ENCODE measurements around the gene COL23A1. TPM values are rescaled to one million over a fixed set of nuclear protein-coding genes. Genes with fewer than 3 reads are reported as not detected.

The COL23A1 gene
- 10.7 TPM for total RNA-seq

DNA sequence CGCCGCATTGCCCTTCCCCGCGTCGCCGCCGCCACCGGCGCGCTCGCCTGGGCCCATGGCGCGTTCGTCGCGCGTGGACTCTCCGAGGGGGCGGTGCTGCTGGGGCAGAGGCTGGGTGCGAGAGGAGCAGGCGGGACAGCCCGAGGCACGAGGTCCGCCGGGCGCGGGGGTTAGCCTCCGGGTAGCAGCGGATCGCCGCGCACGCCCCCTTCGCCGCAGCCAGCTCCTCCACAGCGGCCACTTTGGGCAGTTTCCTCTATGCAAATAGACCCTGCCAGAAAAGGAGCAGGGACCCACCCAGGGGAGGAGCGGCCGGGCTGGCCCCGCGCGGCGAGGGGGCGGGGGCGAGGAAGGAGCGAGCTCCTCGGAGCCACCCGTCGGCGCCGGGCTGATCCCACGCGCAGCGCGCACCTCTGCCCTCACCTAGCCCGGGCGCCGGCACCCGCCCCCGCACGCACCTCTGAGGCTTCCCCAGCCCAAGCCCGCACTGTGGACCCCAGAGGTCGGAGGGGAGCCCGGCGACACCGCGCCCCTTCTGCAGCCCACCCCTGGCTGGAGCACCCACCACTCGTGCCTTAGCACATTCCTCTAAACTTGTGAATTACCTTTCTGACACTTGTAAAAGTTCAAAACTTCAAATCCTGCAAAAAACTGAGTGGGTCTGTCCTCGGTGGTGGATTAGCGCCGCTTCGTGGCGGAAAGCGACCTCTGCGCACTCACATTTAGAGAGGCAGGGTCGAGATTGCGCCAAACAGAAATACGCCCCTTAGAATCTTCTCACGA, at the start of gene COL23A1:
TSS of gene COL23A1 (minus strand) at position 253 of the 783 bp plus-strand sequence.
- intact Hi-C loops (cut with DNase I): loop anchor here (5.0 kb wide), 1 partner anchor 313 kb away; no protein-coding TSS in a partner anchor
- ATAC-seq (peak; percentile 53), DNase-seq (ENCODE audit: low spot score) (peak; percentile 68)

DNA sequence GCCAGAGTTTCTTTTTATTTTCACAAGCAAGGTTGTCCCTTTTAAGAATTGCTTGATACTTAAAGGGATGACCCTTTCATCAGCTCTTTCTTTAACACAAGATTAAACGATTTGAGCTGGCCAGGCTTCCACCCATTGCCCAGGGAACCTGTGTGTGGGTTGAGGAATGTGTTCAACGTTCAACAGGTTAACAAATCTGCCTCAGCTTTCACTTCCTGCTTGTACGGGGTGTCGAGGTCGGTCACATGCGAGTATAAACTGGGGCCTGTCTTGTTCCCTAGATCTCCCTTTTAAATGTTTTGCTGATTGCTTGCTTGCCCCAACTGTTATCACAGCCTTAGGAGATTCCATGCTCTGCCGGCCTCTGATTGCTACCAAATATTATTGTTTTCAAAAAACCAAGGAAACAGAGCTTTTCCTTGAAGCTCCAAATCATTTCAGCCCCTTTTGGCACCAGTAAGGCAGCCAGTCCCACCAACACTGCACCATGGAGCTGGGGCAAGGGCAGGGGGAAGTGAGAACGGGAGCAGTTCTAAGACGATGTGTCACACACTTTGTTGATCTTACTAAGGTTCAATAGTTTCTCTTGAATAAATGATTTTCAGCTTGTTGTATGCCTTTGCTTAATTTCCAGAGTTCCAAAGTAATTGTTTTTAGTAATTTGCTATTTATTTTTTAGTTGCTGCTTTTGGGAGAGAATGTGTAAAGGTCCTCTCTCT, 47.3 kb upstream of the COL23A1 start:
- no peak for ATAC-seq
- intact Hi-C loops (cut with DNase I): no loop called here
- no peak for DNase-seq (ENCODE audit: low spot score)

DNA sequence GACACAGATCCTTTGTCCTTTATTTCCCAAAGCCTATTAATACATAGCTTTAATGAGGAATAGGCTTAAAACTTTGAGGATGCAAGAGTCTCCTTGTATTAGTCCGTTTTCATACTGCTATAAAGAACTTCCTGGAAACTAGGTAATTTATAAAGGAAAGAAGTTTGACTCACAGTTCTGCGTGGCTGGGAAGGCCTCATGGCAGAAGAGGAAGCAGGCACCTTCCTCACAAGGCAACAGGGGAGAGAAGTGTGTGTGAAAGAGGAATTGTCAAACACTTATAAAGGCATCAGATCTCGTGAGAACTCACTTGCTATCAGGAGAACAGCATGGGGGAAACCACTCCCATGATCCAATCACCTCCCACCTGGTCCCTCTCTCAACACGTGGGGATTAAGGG, 42.1 kb upstream of the COL23A1 start:
- intact Hi-C loops (cut with DNase I): no loop called here
- no peak for ATAC-seq

DNA sequence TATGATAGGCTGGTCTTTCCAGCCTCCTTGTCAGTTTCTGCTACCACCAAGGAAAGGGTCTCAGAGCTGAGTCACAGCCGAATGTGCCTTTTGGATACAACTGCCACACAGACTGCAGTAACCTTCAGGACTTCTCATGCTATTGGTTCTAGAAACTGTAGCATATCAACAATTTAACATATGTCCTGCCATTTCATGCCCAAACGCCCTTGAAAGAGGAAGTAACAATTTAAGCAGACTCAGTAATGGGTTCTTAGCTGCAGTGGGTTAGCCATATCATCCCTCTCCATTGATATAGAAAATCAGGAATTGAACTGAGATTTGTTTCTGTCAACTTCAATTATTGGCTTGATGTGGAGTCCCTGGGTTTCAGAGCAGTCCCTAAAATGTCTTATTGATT, 40.8 kb upstream of the COL23A1 start:
- intact Hi-C loops (cut with DNase I): no loop called here
- DNase-seq (ENCODE audit: low spot score): no peak
- ATAC-seq: no peak

More for the DNA sequence above, 42.1 kb upstream of the COL23A1 start:
- DNase-seq (ENCODE audit: low spot score): no peak

DNA sequence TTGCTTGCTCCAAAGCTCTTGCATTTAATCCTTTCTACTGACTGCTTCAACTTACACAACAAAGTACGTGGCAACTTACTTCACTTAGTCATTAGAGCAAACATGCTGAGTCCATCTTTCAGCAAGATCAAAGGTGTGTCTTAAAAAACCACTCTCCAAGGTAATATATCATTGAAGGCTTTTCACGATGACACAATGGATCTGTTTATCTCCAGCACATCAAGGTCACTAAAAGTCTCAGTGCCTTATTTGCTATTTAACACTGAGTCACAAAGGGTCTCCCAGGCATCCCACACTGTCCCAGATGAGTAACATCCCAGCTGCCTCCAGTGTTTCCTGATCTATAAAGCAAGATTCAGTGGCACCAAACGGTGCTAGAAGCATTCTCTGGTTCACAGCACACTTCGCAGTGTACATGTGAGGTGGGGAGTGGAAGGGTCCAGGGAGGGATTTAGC, 40.3 kb upstream of the COL23A1 start:
- ATAC-seq (no peak), DNase-seq (ENCODE audit: low spot score) (no peak)
- intact Hi-C loops (cut with DNase I): no loop called here

DNA sequence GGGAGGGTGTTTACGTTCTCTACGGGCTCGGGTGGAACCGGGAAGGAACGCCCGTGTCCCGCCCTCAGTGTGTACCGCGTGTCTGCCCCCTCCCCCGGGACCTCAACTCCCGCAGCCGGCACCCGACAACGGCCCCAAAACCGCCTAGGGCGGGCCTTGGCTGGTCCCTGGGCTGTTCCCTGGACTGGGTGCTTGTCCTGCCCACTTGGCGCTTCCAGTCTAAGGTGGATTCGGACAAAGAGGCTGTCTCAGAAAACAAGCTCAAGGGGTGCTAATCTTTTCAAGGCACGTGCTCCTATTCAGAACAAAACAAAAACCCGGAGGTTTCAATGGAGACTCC, 37.0 kb upstream of the COL23A1 start:
- ATAC-seq (no peak), DNase-seq (ENCODE audit: low spot score) (no peak)
- intact Hi-C loops (cut with DNase I): no loop called here

DNA sequence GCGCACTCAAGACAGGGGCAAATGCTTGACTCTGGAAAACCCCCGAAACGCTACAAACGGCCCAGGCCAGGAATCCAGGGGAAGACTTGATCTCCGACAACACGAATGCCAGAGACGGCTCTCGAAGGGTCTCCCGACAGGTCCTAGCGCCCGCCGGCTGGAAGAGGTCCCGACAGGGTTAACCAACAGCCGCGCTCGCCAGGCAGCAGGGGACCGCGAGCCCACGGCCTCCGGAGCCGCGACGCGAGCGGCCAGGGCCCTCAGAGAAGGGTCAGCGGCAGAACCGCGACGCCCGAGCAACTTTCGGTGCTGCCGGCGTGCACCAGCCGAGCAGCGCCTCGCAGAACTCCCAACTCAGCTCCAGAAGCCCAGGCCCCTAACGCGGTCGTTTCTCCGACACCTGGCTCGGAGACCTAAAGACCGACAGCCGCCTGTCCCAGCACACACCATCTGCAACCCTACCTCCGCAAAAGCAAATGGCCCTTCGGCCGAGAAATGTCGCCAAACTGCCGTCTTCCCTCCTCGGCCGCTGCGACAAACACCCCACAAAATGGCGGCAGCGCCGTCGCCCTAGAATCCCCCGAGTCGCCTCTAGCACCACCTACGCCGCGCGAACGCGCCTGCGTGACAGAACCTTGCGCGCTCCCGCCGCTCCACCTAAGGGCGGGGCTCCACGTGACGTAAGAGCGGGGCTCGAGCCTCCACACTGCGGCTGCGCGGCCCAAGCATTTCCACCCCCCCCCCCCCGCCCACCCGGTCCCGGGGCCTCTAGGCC, 36.5 kb upstream of the COL23A1 start, which contains the start of gene CLK4:
TSS of gene CLK4 (minus strand) at position 567 of the 775 bp plus-strand sequence. CDS start 3,634 bp downstream, outside the sequence.
- intact Hi-C loops (cut with DNase I): no loop called here
- peak; percentile 98 for DNase-seq (ENCODE audit: low spot score)
- peak; percentile 99 for ATAC-seq

DNA sequence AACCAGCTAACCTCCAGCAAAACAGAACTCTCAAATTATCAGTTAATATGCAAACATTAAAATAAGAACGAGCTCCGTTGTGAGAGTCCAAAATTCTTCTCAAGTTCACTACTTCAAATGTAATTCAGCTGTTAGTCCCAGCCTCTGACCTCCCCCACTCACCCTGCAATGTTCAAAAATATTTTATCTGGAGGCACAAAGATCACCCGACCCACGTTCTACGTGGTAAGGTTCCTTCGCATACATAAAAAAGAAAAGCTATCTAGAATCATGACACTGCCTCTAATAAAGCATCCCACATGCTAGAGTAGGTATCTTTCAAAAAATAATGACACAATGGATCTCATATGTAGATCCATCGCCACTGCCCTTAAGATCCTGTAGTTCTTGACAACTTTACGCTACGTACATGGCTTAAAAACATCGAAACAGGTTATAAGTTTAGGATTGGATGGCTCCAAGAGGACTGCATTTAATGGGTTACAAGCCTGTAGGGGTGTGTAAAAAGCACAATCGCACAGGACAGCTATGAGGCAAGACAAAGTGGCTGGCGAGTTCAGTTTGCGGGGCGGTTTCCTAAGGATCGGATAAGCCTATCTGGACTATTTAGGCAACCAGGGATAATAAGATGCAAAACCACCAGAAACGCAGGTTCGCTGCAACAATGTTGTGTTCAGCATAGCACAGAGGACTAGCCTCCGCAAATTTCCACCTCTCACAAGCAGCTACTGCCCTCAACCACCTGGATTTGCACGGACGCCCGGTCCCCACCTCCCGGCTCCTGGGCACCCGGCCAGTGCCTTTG, 35.7 kb upstream of the COL23A1 start:
- no peak for DNase-seq (ENCODE audit: low spot score)
- intact Hi-C loops (cut with DNase I): no loop called here
- ATAC-seq: peak; percentile 37

DNA sequence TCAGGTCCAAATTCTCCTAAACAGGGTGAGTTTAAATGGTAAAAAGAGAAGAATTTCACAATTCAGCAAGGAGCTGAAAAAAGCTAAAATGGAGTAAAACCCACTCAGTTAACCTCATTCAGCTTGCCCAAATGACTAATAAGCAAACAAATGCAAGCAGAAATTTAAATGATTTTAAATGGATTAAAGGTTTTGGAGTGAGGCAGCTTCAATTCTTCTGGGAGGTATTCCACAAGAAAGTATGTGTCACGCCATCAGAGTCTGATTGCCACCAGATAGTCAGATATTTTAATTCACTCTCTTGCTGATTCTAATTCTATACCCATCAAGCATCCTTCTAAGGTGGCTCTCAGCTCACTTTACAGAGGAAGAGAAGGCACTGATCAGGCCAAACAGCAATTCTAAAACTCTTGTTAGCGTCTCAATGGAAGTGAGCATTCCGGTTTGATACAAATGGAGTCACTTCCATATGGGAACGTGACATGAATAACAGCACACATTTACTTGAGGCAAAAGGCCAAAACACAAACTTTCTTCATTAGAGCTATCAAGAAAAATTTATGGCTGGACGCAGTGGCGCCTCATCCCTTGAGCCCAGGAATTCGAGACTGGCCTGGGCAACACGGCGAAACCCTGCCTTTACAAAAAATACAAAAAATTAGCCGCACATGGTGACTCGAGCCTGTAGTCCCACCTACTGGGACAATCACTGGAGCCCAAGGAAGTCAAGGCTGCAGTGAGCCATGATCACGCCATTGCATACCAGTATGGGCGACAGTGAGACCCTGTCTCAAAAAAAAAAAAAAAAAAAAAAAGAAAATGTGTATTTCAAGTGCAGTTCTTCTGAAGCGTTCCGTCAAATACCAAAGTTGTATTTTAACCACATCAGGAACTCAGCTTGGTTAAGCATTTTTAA, 34.7 kb upstream of the COL23A1 start:
- no peak for ATAC-seq
- intact Hi-C loops (cut with DNase I): no loop called here
- DNase-seq (ENCODE audit: low spot score): no peak

DNA sequence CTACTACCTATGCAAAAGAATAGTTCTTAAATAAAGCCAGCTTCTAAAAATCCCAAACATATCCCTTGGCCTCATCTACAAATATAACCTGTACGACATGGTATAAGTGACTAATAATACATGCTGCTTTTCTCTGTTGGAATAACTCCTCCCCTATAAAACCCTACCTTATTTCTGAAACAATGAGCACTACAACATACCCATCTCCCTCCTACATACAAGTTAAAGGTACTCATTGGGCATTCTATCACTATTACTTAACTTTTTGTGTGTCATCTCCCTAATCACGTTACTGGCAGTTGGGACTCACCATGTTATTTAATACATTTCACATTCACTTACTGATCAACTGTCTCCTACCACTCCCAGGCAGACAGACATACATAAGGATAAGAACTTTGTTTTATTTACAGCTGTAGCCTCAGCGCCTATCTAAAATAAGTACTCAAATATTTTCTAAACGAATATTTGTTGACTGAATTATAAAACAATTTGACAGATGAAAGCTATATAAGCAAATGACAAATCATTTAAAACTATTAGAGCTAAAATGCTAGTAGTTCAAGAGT, 32.6 kb upstream of the COL23A1 start:
- intact Hi-C loops (cut with DNase I): no loop called here
- DNase-seq (ENCODE audit: low spot score) (no peak), ATAC-seq (no peak)

DNA sequence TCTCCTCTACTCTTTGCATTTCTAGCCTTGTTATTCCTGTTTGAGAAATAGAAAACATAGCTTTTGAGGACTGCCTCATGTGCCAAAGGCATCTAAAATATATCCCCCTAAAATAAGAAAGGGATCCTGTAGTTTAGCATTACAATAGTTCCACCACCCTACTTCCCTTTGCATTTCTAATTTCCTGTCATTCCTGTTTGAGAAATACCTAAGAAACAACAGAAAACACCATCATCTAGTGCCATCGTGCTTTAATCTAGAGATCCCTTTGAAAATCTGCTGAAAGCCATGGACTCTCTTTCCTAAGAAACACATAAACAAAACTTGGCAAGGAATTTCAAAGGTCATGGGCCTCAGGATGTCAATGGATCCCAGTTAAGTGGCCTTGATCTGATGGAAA, 29.2 kb upstream of the COL23A1 start:
- intact Hi-C loops (cut with DNase I): no loop called here
- ATAC-seq (no peak), DNase-seq (ENCODE audit: low spot score) (no peak)

DNA sequence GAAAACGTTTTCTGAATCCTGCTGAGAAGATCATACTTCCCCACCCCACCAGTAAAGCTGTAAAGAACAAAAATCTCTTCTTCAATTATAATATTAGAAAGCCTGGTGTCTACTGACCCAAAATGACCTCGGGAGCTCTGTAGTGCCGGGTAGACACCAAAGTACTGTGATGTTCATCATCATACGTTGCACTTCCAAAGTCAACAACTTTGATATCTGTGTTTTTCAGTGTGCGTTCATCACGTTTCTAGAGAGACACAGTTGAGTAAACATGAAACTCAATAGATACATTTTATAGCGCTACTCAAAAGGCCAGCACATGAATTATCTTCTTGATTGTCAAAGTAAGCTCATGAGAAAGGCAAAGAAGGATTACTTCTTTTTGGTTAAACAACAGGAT, 22.1 kb upstream of the COL23A1 start:
- ATAC-seq (no peak), DNase-seq (ENCODE audit: low spot score) (no peak)
- intact Hi-C loops (cut with DNase I): no loop called here

DNA sequence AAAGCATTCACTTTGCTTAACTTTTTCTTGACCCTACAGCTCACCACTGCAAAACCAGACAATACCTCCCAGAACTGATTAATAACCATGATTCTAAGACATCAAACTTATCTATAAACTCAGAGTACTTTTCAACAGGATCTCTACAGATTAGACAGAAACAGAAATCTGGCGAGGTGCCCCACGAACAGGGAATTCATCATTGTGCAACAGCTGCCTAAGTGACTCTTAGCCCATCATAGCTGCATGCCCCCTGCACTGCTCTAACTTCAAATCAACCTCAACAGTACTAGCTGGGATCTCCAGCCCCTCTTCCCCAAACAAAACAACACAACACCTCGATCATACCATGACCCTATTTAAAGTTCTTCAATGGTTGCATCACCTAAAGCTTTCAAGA, 16.1 kb upstream of the COL23A1 start:
- no peak for ATAC-seq
- DNase-seq (ENCODE audit: low spot score): no peak
- intact Hi-C loops (cut with DNase I): no loop called here

DNA sequence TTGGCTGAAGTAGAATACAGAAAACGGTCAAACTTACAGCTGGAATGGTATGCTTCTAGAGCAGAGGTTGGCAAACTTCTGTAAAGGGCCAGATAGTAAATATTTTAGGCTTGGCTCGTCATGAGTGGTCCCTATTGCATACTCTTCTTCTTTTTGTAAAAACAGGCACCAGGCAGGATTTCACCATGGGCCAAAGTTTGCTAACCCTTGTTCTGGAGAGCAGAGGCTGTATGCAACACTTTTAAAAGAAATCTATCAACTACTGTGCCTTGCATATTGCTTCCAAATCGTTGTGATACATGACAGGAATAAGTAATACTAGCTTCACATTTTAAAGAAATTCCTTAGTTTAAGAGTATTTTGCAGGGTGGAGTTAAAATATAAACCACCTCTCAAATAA, 15.6 kb upstream of the COL23A1 start:
- DNase-seq (ENCODE audit: low spot score): no peak
- intact Hi-C loops (cut with DNase I): no loop called here
- no peak for ATAC-seq

DNA sequence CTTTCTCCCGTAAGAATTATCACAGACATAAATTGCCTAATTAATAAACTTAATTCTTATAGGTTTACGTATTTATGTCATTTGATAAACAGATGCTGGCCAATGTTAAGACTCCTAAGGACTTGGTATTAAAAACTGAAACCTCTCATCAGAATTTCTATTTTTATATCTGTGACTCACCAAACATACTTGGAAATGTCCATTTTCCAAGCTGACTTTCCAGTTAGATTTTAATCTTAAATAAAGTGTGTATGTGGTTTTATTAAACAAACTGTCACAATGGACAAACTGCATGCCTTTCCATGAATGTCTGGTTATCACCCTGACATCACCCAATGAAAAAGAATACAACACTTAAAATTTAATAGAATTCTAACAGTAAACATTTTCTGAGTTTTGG, 12.6 kb upstream of the COL23A1 start:
- intact Hi-C loops (cut with DNase I): no loop called here
- DNase-seq (ENCODE audit: low spot score) (no peak), ATAC-seq (no peak)

DNA sequence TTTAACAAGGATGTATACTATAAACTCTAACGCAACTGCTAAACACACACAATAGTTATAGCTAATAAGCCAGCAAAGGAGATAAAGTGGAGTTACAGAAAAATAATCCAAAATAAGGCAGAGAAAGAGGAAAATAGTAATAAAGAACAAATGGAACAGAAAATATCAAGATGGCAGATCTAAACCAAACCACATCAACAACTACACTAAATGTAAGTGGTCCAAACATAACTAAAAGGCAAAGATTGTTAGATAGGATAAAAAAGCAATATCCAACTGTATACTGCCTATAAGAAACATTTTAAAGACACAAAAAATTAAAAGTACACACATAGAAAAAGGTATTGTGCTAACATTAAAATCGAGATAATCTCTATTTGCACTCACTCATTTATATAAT, 5.6 kb upstream of the COL23A1 start:
- DNase-seq (ENCODE audit: low spot score) (no peak), ATAC-seq (no peak)
- intact Hi-C loops (cut with DNase I): no loop called here

DNA sequence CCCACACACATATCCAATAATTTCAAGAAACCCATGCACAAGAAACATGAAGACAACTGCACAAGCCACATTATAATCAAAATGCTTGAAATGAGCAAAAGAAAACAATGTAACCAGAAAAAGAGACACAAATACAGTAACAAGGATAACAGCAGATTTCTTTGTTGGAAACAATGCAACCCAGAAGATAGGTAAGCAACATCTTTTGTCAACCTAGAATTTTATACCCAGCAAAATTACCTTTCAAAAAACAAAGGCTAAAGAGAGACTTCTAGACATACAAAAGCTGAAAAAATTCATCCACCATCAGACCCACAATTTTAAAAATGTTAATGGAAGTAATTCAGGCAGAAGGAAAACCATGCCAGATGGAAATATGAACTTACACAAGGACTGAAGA, 5.0 kb upstream of the COL23A1 start:
- ATAC-seq (no peak), DNase-seq (ENCODE audit: low spot score) (no peak)
- intact Hi-C loops (cut with DNase I): no loop called here

Data from sciatic nerve (tissue), 2 donors.